GM04504 (cell line): ENCODE data around the gene FAM25G.
A peak's percentile ranks its signal among the peaks of the same experiment; 100 is the strongest.
"Not testable (repeated sequence)": the region's sequence is repeated elsewhere in the genome, so short reads cannot be mapped to it uniquely, and the experiment has no call there.

Experiments
- DNase-seq: peaks from one replicate; pipeline ENCODE4 v3.0.0-alpha.2; 2012; ENCODE audit warnings: low read depth

The FAM25G gene

DNA sequence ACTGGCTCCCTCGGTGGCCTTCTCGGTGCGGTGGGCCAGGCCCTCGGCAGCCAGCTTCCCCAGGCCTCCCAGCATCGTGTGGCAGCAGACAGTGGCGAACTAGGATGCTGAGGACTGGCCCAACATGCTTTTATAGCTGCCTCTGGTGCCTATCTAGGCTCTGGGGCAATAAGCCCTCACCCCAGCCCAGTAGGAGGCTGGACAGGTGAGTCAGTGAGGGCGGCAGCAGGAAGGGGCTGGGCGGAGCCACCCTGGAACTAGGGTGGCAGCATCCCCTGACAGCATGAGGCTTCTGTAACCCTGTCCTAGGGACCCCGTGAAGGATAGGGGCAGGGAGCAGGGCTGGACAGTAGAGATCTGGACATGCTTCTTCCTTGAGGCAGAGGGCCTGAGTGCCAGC is at the start of gene FAM25G:
Gene FAM25G, minus strand, starts transcription at position 101 of the 400 bp plus-strand sequence. Its CDS starts 26 bp downstream, at position 75.
- DNase-seq, result not testable (repeated sequence)

DNA sequence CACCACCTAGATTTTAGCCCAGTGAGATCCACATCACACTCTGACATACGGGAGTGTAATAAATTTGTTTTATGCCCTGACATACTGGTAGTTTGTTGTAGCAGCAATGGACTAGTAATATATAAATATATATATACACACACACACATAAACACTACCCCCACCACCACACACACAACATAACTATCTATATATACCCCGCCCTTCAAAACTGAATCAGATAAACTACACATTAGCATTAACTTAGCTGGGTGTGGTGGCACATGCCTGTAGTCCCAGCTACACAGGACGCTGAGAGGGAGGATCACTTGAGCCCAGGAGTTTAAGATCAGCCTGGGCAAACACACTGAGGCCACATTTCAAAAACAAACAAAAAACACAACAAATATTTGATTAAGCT is 44.9 kb upstream of the FAM25G start:
- DNase-seq, result not testable (repeated sequence)

DNA sequence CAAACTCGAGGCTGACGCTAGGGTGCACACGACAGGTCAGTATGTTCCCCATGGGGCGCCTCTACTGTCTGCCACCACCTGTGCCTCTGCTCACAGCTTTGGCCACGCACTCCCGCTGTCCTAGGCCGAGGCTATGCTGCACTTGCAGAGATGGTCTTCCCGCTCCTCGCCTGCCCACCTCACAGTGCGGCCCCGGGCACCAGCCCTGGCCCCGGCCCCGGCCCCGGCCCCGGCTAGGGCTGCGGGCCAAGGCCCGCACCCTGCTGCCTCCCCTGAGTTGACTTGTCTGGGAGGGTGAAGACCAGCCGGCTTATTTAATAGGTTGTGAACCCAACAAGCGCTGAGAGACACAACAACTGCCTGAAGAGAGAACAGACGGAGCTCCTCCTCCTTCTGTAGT is 32.0 kb upstream of the FAM25G start, which contains the start of gene AGAP9:
Gene AGAP9, minus strand, starts transcription at position 164 of the 400 bp plus-strand sequence. Its CDS starts 112 bp downstream, at position 52.
- DNase-seq, result not testable (repeated sequence)

- DNase-seq, result not testable (repeated sequence)
Measured at GRCh38 chr10:47502313-47502712, 10.8 kb upstream of the FAM25G start.

- DNase-seq, result not testable (repeated sequence)
Measured at GRCh38 chr10:47494226-47494625, 2.7 kb upstream of the FAM25G start.

DNA sequence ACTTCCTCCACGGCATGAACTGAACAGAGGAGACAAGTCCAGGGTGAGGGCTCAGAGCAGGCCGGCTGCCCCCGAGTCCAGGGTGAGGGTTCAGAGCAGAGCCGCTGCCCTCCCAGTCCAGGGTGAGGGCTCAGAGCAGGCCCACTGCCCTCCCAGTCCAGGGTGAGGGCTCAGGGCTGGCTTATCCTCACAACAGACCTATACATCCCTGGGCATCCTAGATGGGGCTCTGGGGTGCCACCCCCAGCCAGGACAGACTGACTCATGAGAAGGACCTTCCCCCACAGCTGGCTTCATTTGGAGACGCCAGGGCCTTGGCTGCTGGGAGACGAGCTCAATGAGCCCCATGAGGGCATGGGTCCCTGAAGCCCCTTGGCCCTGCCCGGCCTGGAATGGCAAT is 1.9 kb downstream of the FAM25G start:
- not testable (repeated sequence) for DNase-seq

DNA sequence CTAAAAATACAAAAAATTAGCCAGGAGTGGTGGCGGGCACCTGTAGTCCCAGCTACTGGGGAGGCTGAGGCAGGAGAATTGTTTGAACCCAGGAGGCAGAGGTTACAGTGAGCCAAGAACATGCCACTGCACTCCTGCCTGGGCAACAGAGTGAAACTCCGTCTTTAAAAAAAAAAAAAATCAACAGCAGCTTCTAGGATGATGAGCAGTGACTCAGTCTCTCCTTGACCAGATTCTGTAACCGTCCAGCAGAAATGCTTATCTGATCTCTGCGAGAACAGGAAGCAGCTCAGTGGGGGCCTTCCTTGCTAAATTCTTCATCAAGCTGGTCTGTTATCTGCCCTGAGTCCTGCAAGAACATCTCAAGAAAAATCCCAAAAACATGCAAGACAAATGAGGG is 5.6 kb downstream of the FAM25G start:
- DNase-seq, result peak; percentile 14

DNA sequence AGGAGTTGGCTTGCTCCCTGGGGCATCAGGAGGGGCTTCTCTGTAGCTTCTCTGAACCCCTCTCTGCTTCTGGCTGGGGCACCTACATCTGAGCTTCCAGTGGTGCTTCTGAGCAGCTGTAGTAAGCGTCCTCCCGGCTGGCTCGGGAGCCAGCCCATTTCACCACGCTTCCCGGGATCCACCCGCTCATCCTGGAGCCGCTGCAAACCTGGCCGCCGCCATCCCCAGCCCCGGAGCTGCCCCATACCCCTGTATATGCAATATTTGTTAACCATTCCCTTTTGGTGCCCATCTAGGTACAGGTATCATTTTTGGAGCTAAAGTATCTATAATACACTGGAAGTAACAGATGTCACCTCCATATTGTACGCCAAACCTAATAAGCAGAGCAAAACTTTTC is 6.7 kb downstream of the FAM25G start:
- DNase-seq, result not testable (repeated sequence)

GRCh38 chr10:47483923-47484322 is 7.6 kb downstream of the FAM25G start, which contains the start of gene ANXA8:
ANXA8 (minus strand) TSS chr10:47484115; CDS start chr10:47483933, 182 bp downstream.
- DNase-seq, result not testable (repeated sequence)

DNA sequence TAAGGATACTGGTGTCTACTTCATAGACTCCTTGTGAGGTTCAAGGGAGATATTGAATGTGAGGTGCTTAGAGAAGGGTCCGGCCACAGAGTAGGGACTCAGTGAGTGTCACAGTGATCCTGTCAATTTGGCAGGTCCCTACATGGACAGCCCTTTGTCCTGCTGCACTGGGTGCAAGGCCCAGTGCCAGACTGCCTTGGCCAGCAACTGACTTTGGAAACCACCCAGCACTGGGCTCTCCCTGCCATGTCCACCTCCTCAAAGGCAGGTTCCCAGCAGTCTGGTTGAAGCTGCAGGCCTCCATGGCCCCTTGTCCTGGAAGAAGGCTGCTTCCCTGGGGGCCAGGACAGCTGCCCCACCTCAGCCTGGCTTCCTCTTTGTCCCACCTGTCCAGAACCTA is 9.1 kb downstream of the FAM25G start:
- not testable (repeated sequence) for DNase-seq

- DNase-seq, result not testable (repeated sequence)
Measured at GRCh38 chr10:47481768-47482181, 9.7 kb downstream of the FAM25G start.

DNA sequence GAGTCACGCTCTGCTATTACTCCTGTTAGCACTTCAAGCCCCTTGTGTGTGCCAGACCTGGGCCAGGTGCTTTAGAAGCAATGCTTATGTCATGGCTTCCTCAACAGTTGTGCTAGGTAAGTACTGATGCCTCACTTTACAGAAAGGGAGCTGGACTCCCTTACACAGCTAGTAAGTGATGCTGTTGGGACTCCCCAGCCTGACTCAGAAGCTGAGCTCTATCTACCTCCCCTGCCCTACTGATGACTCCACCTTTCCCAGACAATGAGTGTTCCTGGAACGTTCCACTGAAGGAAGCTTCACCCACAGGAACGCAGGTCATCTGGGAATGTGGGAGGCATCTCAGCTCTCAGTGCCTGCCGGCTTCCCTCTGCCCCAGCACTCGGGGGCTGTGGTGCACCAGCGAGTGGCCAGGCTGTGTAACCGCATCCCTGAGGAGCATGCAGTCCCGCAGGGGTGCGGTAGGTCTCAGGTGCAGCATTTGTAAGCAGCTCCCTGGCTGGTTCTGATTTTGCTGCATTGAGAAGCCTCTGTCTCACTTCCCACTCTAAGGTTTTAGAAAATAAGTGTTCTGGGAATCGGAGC is 10.2 kb downstream of the FAM25G start:
- DNase-seq, result not testable (repeated sequence)

GRCh38 chr10:47480133-47480532 is 11.4 kb downstream of the FAM25G start:
- not testable (repeated sequence) for DNase-seq

DNA sequence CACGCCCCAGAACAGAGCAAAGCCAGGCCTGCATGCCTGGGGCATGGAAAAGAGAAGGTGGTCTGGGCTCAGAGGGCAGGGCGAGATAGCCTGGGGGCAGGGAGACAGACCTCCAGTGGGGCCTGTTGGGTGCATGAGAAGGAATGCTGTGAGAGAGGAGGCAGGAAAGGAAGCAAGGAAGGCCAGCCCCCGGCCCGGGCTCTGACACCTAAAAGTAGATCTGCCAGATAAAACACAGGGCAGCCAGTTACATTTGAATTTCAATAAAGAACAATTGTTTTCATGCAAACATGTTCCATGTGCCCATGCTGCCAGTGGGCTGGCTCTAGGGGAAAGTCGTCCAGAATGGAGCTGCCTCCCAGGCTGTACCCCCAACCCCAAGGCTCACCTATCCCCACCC is 13.4 kb downstream of the FAM25G start:
- not testable (repeated sequence) for DNase-seq

GRCh38 chr10:47477078-47477477 is 14.4 kb downstream of the FAM25G start:
- DNase-seq, result not testable (repeated sequence)

- DNase-seq, result not testable (repeated sequence)
Measured at GRCh38 chr10:47475101-47475500, 16.4 kb downstream of the FAM25G start.

DNA sequence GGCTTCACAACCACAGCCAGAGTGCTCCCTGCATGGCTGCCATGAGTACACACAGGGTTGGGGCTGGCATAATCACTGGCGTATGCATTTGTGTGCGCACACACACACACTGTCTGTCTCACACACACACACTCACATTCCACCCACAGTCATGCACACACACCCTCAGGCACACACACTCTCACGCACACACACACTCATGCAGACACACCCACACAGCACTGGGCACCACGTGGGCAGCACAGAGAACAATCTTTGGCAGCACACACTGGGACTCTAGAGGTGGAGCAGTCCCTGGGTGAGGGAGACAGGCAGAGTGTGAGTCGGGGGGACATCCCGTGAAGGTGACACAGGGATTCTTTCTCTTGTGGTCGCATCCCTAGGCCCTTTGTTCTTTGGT is 18.0 kb downstream of the FAM25G start:
- DNase-seq, result not testable (repeated sequence)

- not testable (repeated sequence) for DNase-seq
Measured at GRCh38 chr10:47472647-47473046, 18.9 kb downstream of the FAM25G start.

- not testable (repeated sequence) for DNase-seq
Measured at GRCh38 chr10:47472072-47472471, 19.4 kb downstream of the FAM25G start.

DNA sequence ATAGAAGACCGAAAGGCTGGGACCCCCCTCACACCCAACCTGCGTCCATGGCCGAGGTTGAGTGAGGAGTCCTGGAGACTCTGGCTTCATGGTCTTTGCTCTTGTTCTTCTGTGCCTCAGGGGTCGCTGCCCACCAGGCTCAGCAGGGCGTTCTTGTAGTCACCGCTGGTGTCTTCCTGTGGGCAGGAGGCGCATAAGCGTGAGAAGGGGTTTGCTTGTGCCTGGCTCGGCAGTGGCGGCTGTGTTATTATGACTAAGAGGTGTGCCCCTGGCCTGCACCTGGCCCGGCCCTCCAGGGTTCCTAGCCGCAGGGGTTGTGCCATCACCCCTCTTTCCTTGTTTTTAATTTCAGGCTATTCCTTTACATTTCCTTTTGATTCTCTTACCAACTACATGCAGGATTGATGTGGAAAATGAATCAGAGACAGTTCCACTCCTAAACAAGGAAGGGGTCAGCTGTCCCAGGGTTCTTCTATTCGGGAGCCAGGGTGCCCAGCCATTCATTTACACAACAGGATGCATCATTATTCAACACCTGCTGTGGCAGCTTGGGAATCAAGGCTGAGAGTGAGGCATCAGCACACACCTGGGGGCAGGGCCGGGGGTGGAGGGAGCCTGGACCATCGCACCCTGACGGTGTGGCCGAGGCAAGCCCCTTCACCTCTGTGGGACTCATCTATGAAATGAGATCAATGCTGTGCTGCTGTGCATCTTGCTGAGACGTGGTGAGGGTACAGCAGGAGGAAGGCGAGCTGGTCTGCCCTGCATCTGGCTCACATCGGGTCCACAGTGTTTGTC is 22.6 kb downstream of the FAM25G start:
- DNase-seq, result not testable (repeated sequence)

DNA sequence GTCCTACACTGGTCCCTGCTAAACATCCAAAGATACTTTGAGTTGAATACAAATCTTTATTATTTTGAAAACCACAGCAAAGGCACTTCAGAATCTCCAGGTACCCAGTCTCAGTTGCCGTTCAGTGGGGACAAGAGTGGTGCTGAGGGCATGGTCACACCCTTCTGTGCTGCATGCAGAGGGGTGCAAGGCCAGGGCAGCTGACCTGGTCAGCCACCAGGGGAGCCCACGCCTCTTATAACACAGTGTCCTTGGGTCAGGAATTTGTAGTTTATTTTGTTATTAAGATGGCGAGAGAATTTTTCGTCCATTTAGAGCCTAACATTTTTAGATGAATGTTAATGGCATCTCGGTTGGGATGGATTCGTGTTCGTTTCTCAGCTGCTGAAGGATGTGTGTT is 23.5 kb downstream of the FAM25G start:
- not testable (repeated sequence) for DNase-seq

DNA sequence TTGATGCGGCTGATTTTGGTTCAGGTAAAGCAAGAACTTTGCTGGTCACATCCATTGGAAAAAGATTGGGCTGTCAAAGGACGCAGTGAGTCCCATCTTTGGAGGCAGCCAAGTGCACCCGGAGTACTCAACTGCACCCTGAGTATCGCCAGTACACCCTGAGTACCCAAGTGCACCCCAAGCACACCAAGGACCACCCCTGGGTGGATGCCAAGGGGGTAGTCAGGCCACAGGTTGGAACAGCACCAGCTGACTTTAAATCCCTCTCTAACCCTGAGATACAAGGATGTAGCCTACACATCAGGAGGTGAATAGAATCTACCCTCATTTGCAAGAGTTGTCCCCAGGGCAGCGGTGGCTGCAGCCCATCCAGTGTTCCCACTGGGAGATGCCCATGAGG is 24.0 kb downstream of the FAM25G start:
- not testable (repeated sequence) for DNase-seq
